Fibroblast of skin of right quadriceps (primary cell): Measurements from ENCODE around the gene MED8.
A peak's percentile ranks its signal among the peaks of the same experiment; 100 is the strongest.

ENCODE experiments used
- DNase-seq: peaks from one replicate; pipeline ENCODE4 v3.0.0-alpha.2; 2013

MED8 gene, protein sequence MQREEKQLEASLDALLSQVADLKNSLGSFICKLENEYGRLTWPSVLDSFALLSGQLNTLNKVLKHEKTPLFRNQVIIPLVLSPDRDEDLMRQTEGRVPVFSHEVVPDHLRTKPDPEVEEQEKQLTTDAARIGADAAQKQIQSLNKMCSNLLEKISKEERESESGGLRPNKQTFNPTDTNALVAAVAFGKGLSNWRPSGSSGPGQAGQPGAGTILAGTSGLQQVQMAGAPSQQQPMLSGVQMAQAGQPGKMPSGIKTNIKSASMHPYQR

DNA sequence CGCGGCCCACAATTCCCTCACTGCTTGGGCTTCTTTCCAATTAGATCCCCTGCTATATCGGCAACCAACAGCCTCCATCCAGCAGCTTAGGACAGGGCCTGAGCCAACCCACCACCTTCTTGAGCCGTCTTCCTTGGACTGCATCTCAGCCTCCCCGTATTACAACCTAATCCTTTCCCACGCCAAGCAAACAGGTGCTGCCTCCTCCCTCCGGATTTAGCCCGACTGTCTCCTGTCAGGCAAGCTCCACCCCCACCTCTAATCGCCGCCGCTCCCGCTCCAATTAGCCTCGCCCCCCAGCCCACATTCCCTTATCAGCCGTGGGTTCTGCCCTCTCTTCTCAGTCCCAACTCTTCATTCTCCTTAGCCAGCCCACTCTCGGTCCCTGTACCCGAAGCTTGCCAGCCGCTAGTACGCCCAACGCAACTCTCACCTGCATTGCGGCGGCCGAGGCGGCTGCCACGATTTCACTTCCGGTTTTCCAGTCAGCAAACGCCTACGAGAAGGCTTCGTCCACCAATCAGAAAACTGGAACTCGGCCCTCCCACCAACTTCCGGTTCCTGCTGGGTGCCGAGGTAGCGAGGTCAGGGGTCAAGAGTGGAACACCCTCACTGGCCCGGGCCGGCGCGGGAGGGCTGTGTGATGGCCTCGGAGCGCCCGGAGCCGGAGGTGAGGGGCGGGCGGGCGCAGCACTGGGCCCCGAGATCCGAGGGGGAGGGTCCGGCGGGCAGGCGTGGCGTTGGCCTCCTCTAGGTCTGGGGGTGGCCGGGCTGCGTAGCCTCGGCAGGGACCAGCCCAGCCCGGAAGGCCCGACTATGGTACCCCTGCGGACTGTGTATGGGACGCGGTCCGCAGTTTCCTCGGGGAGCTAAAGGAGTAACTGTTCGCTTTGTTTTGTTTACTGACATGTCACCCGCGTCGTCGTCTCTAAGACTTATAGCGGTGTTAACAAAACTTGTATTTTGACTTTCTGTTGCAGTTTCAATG, at the start of gene MED8, which contains the start of gene SZT2:
Gene MED8 (minus strand): TSS at position 475 of the 988 bp plus-strand sequence. CDS start 36 bp downstream, at position 439.
Gene SZT2 (plus strand): TSS at position 574 of the 988 bp plus-strand sequence. CDS start 70 bp downstream, at position 644.
- peak; percentile 93 for DNase-seq

DNA sequence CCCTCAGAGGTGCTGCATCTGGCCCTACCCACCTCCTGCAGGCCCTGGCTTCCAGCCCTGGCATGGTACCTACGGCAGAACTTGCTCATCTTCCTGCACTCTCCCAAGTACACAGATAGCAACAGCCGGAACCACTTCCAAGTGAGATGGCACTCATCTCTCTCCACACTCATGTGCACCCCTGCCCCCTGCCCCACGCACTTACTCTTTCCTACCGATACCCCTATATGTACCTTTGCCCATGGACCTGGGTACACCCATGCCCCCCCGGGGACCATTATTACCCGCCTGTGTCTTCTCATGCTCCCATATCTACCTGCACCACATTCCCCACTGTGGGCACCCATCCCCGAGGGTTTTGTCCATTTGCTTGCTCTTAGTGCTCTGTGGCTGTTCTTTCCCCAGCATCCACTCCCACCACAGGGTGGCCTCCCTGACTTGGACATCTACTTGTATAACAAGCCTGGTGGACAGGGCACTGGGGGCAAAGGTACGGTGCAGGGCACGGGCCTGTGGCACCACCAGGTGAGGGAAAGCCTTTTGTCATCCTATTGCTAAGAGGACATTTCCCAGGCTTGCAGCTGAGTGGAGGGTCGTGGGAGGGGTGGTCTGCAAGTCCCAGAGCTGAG, 49.5 kb upstream of the MED8 start:
- no peak for DNase-seq

DNA sequence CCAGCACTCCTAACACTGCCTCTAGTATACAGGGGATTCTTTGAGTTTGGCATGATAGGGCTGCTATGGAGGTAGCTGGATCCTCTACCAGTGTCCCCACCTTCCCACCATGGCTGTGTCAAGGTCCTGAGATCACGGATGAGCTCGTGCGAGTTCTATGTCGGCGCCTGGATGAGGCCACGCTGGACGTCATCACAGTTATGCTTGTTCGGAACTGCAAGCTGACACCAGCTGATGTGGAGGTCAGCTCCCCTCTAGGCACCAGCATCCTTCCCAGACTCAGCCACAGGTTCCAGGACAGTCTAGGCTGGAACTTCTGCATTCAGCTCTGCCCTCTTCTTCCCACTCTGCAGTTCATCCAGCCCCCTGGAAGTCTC, 49.0 kb upstream of the MED8 start:
- no peak for DNase-seq

DNA sequence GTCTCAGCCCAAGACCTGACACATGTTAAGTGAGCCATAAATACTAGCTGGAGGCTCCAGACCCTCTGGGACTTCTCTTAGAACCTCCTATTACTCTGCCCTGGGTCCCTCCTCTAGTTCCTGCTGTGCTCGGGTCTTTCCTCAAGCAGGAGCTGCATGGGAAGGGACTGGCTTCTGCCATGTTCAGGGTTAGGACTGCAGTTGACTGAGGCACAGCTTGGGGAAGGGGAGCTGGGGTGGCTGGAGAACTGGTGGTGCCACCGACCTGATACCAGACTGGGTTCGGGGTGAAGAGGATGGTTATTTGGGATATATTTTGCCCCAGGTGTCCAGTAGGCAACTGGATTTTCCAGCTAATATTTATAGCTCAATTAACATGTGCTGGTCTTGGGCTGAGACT, 48.4 kb upstream of the MED8 start:
- DNase-seq = no peak

DNA sequence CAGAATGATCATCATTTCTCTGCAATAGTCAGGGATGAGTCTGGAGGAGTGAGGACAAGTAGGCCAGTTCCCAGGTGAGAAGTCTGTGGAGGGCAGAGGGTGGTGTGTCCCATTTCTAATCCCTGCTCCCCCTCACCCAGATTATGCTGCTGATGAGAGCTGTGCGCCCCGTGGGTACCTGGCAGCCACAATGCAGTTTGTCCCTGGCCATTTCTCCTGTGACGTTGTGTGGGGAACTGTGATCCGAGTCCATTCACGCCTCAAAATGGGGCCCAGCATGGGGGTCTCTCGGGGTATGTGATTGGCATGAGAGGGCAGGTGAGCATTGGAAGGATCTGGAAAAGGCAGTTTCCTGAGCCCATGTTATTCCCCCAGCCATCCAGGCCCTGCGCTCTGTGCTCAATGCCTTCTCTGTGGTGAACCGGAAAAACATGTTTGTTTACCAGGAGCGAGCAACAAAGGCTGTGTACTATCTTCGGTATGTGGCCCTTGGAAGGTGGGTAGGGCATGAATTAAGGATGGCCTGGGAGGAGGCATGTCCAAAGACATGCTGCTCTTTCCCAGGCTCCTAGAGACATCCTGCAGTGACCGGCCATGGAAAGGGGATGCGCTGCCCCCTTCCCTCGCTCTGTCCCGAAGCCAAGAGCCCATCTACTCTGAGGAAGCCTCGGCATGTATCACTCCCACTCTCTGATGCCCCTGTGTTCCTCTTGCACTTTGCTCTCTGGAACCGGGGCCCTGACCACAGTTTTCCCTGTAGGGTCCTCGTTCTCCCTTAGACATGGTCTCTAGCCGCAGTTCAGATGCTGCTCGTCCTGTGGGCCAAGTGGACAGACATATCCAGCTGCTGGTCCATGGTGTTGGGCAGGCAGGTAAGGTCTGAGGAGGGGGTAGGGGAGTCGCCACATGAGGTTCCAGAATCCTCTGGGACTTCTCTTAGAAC, 47.7 kb upstream of the MED8 start:
- DNase-seq = no peak

DNA sequence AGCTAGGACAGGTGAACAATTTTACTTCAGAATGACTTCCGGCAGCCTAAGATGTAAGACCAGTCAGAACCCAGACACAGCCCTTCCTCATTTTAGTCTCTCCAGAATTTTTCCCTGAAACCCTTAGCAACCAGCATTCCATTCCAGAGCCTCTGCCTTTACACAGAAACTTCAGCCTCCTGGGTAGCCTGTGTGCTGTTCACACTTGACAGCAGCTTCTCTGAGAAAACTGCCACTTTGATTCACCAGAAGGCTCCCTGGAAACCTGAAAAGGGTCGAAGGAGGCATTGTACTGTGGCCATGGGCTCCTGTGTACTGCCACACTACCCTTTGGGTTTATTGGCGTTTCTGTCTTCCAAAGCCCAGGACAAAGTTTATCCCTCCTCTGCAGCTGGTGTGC, 46.8 kb upstream of the MED8 start:
- DNase-seq = no peak

DNA sequence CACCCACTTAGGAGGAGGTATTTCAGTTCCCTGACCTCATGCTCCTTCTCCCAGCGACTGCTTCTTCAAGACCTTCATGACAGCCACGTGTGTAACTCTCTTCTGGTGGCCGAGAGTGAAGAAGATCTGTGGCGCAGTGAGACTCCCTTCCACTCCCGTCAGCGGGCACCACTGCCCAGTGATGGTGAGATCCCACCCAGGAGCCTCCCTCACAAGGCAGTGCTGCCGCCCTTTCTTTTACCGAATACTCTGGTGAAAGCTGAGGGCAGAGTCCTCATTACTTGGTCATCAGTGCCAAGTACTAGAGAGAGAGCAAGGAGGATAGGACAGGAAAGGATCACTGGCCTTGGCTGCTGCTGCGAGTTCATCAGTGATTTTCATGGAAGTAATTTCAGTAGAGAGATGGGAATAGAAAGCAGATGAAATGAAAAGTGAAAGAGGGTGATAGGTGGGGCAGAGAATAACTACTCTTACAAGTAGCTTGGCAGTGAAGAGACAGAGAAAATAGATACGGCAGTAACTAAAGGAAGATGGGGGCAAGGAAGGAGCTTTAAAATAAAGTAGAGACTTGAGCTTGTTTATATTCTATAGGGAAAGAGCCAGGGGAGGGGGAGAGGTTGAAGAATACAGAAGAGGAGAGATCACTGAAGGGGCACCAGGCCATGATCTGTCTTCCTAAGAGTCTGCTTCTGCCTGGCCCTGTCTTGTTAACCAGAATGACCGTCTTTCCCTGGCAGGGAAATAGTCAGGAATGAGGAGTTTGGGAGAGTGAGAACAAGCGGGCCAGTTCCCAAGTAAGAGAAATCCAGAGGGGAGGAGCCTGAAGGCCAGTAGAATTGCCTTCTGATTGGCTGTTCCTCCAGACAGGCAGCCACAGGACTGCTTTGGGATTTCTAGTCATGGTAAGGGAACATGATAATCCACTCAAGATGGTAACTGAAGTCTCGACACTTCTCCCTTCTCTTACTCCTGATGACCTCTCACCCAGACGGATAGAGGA, 45.8 kb upstream of the MED8 start:
- DNase-seq = peak; percentile 25

DNA sequence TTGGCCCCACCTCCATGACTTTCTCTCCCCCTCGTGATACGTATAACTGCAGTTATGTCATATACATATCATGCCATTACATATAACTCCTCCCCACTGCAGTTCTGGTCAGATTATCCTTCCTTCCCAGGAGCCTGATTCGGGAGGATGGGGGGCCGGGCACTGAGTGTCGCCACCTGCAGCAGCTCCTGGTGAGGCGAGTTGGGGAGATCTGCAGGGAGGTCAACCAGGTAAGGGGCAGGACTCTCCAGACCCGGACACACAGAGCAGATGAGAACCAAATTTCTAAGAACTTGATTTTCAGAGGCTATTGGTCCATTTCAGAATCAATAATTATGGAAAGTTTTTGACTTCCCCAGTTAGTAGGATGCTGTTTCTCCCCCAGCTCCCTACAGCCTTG, 44.7 kb upstream of the MED8 start:
- no peak for DNase-seq

DNA sequence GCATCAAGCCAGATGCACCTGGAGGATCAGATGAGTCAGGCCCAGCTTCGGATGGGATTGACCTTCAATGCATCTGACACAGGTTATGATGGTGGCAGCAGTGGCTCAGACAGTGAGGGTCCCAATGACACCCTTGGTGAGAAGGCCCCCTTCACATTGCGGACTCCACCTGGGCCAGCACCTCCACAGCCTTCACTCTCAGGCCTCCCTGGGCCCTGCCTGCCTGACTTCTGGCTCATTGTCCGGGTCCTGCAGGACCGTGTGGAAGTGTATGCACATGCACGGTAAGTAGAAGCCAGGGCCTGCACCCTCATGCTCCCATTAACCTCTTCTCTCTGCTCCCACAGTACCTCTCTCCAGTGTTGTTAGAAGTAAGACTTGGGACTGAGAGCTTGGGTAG, 43.3 kb upstream of the MED8 start:
- no peak for DNase-seq

DNA sequence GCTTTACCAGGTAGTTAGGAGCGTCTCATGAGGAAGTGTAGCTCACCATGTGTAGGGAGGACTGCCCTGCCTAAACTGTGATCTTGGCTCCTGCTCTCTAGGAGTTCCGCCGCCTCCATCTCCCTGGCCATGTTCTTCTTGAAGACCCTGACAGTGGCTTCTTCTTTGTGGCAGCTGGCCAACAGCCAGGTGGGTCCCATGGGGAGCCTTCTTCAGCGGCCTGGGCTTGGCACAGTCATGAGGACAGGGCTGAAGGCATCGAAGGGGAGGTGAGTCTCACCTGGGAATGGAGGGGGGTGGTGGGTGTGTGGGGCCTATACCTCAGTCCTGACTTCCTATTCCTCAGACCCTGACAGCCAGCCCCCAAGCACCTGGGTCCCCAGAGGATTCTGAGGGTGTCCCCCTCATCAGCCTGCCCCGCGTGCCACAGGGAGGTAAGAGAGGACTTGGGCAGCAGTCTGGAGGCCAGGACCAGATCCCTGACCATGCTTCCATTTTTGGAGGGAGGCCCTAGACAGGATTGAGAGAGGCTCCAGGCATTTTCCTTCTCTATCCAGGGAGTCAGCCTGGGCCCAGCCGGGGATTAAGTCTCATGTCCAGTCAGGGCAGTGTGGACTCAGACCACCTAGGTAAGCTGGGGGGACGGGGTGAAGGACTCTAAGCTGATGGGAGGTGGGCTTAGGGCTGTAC, 42.7 kb upstream of the MED8 start:
- no peak for DNase-seq

DNA sequence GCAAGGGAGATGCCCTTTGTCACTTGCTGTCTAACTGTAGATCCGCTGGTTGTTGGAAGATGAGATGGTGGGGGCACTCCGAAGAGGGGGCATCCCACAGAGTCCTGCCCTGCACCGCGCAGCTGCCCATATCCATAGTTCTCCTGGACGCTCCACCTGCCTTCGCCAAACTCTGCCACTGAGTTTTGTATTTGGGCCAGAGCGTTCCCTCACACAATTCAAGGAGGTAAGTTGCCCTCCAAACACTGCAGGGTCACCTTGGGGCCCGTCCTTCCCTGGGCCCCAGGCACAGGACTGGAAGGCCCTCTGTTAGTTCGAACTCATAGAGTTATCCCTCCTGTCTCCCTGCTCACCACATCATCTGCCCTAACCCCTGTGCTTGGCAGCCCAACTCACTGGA, 42.1 kb upstream of the MED8 start:
- no peak for DNase-seq

DNA sequence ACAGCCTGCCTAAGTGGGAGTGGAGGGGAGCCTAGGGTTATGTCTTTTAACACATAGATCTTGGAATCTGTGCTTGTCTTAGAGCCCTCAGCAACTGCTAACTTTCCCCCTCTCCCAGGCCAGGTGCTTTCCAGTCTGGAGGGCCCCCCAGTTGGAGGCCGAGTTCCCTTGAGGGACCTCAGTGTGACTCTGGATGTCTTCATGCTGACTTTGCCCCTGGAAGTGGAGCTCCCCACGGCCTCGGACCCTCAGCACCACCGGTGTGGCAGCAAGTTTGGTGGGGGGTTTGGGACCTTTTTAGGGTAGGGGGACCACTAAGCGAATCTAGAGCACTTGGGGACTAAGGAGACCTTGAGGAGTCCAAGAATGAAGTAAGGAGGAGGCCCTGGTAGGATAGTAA, 41.2 kb upstream of the MED8 start:
- DNase-seq = no peak

DNA sequence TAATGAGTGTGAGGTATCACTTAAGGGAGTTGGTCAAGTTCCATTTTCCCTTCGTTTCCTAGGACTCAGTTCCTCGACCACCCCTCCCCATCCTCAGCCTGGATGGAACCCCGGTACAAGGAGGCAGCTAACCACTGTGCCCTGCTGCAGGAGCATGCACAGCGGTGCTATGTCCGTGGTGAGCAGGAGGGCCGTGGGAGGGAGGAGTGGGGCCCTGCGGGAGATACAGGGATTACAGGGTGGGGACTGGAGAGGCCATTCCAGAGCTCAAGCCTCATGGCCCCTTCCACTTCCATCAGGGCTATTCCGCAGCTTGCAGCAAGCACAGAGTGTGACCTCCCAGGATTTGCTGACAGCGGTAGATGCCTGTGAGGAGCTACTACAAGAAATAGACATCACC, 38.3 kb upstream of the MED8 start:
- no peak for DNase-seq

DNA sequence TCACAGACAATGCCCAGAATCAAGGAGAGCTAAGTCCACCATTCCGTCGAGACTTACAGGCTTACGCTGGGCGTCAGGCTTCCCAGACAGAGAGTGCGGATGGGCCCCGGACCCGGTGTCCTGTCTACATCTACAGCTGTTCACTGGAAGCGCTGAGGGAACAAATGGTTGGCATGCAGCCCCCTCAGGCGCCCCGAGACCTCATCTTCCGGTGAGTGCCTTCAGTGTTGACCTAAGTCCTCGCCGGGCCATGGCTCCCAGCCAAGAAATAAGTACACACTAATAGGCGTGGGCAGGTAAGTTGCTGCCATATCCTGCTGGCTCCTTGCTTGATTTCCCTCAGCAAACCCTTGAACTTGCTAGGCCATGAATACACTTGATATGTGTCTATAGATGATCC, 37.9 kb upstream of the MED8 start:
- DNase-seq = no peak

DNA sequence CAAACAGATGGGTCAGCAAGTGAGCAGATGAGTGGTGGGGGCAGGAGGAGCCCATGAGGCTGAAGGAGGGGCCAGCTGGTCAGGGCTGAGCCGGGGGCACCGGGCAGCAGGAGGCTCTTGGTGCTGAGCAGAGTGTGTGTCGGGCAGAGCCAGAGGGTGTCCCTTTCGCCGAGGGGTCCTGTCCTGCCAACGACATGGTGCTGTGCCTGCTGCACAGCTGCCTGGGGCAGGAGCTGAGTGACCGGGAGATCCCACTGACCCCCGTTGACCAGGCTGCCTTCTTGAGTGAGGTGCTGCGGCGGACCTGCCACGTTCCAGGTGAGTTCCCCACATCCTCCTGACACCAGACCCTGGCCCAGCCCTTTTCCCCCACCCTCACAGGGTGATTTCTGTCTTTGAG, 36.6 kb upstream of the MED8 start:
- DNase-seq = no peak

DNA sequence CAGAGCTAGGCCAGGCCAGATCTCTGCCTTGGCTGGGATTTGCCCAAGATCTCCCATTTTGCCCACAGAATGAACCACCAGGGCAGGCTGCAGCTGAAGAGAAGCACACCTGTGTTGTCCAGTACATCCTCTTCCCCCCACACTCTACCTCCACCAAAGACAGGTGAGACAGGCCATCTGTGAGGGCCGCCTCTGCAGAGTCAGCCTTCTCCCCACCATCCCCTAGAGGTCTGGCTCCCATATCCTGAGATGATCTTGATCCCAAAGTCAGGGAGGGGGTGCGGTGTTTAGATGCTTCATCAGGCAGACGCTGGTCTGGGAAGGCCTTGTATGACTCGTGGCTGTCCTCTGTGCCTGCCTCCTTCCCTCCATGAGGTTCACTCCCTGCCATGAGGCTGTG, 35.4 kb upstream of the MED8 start:
- DNase-seq = peak; percentile 11

DNA sequence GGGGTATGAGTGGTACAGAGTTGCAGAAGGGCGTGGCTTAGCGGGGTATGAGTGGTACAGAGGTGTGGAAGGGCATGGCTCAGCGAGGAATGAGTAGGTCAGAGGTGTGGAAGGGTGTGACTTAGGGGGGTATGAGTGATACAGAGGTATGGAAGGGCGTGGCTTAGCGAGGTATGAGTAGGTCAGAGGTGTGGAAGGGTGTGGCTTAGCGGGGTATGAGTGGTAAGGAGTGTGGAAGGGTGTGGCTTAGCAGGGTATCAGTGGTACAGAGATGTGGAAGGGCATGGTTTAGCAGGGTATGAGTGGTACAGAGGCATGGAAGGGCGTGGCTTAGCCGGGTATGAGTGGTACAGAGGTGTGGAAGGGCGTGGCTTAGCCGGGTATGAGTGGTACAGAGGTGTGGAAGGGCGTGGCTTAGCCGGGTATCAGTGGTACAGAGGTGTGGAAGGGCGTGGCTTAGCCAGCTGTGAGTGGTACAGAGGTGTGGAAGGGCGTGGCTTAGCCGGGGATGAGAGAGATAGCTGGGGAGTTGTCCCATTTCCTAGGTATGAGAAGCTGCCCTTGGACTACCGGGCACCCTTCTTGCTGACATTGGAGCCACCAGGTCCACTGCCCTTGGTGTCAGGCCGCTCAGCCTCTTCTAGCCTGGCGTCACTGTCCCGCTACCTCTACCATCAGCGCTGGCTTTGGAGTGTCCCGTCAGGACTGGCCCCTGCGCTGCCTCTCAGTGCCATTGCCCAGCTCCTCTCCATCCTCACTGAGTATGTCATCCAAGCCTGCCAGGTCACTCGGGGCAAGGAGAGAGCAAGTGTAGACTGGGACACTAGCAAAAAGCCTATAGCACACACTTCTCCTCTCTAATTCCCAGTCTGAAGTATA, 34.3 kb upstream of the MED8 start:
- DNase-seq = no peak

DNA sequence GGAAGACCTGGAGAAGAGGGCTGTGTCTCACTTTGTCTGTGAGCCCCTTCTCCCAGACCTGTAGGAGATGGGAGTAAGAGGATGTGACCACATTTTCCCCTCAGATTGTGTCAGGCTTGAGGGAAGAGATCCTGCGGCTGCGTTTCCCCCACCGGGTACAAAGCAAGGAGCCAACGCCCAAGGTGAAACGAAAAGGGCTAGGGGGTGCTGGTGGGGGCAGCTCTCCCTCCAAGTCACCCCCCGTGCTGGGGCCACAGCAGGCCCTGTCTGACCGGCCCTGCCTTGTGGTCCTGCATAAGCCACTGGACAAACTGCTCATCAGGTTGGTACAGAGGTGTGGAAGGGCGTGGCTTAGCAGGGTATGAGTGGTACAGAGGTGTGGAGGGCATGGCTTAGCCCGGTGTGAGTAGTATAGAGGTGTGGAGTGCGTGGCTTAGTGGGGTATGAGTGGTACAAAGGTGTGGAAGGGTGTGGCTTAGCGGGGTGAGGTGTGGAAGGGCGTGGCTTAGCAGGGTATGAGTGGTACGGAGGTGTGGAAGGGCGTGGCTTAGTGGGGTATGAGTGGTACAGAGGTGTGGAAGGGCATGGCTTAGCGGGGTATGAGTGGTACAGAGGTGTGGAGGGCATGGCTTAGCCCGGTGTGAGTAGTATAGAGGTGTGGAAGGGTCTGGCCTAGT, 33.5 kb upstream of the MED8 start:
- DNase-seq = no peak
